ENCODE measurements around the gene ADIG.

ADIG gene

GRCh38 chr20:38635721-38636288 is 54.8 kb downstream of the ADIG start:
- DNase-seq = no peak
